Neural crest cell (in vitro differentiated cells): Measurements from ENCODE around the gene ADAMTSL5. TPM values are rescaled to one million over a fixed set of nuclear protein-coding genes. Genes with fewer than 3 reads are reported as not detected.

Source experiments
- DNase-seq: peaks from one replicate; pipeline ENCODE4 v3.0.0; 2021; ENCODE audit warnings: low read depth, mixed read lengths, low spot score
- H3K27ac Mint-ChIP-seq: one replicate; pipeline ENCODE4 v1.8.0; 2021; ENCODE audit warnings: mild to moderate bottlenecking, mixed read lengths; ENCODE audit not compliant: unreplicated experiment
- H3K27me3 Mint-ChIP-seq: 2 replicates; pipeline ENCODE4 v1.8.0; 2021; ENCODE audit warnings: low read depth, mild to moderate bottlenecking, mixed read lengths
- H3K36me3 Mint-ChIP-seq: 2 replicates; pipeline ENCODE4 v1.8.0; 2021; ENCODE audit warnings: low read depth, mild to moderate bottlenecking, mixed read lengths
- H3K4me1 Mint-ChIP-seq: 2 replicates; pipeline ENCODE4 v1.8.0; 2021; ENCODE audit warnings: mixed read lengths
- H3K4me3 Mint-ChIP-seq: one replicate; pipeline ENCODE4 v1.8.0; 2021; ENCODE audit warnings: mild to moderate bottlenecking, mixed read lengths
- H3K9me3 Mint-ChIP-seq: 2 replicates; pipeline ENCODE4 v1.8.0; 2021; ENCODE audit warnings: mixed read lengths
- CTCF ChIP-seq: fragments of 200-600 bp; sonication (generic); conservative IDR thresholded peaks from 2 replicates; pipeline ENCODE4 v1.5.0; 2021; ENCODE audit warnings: antibody characterized with exemption, mild to moderate bottlenecking
- total RNA-seq: library from RNA; stranded (reverse); gene quantifications from 2 replicates; pipeline ENCODE4 v1.2.1, GENCODE V29; 2021

The ADAMTSL5 gene
- total RNA-seq, 1 donor from 2014 or later: not detected

GRCh38 chr19:1524287-1524971 lies 11.6 kb upstream of the ADAMTSL5 start:
- no peaks in the 10 kb centered on the region for H3K36me3 Mint-ChIP-seq
- peaks cover 7% of the 10 kb centered on the region for H3K4me1 Mint-ChIP-seq
- H3K27me3 Mint-ChIP-seq: peaks cover 57% of the 10 kb centered on the region
- TF ChIP-seq CTCF: no peak
- no peak overlapping the region for H3K27ac Mint-ChIP-seq
- H3K9me3 Mint-ChIP-seq: no peaks in the 10 kb centered on the region
- no peak overlapping the region for H3K4me3 Mint-ChIP-seq
- no peak for DNase-seq

GRCh38 chr19:1523412-1524286 lies 10.8 kb upstream of the ADAMTSL5 start, which contains the start of gene PLK5:
Gene PLK5, plus strand, starts transcription at chr19:1524077. Its CDS starts 2,920 bp downstream, at chr19:1526997.
- no peak within 1 kb of the TSS for H3K27ac Mint-ChIP-seq
- no peak for DNase-seq
- no peak within 1 kb of the TSS for H3K4me3 Mint-ChIP-seq
- H3K4me1 Mint-ChIP-seq: peaks cover 7% of the 10 kb centered on the region
- no peaks in the 10 kb centered on the region for H3K9me3 Mint-ChIP-seq
- no peak for TF ChIP-seq CTCF
- H3K27me3 Mint-ChIP-seq: peaks cover 59% of the 10 kb centered on the region
- no peaks in the 10 kb centered on the region for H3K36me3 Mint-ChIP-seq

- peaks cover 67% of the 10 kb centered on the region for H3K27me3 Mint-ChIP-seq
- DNase-seq: no peak
These were observed 10.0 kb upstream of the ADAMTSL5 start for GRCh38 chr19:1522838-1523237.

GRCh38 chr19:1522061-1522460 lies 9.2 kb upstream of the ADAMTSL5 start:
- peaks cover 7% of the 10 kb centered on the region for H3K4me1 Mint-ChIP-seq
- H3K9me3 Mint-ChIP-seq: no peaks in the 10 kb centered on the region
- H3K4me3 Mint-ChIP-seq: no peak overlapping the region
- H3K36me3 Mint-ChIP-seq: no peaks in the 10 kb centered on the region
- peaks cover 65% of the 10 kb centered on the region for H3K27me3 Mint-ChIP-seq
- DNase-seq: no peak
- TF ChIP-seq CTCF: no peak
- H3K27ac Mint-ChIP-seq: no peak overlapping the region

More at GRCh38 chr19:1522838-1523237, 10.0 kb upstream of the ADAMTSL5 start:
- TF ChIP-seq CTCF: no peak
- Mint-ChIP-seq H3K4me3 (no peak overlapping the region), H3K9me3 (no peaks in the 10 kb centered on the region), H3K27ac (no peak overlapping the region), H3K4me1 (peaks cover 7% of the 10 kb centered on the region), H3K36me3 (no peaks in the 10 kb centered on the region)

- no peak overlapping the region for H3K4me3 Mint-ChIP-seq
- H3K4me1 Mint-ChIP-seq: peaks cover 7% of the 10 kb centered on the region
- DNase-seq: no peak
- peaks cover 66% of the 10 kb centered on the region for H3K27me3 Mint-ChIP-seq
- no peak for TF ChIP-seq CTCF
- H3K27ac Mint-ChIP-seq: no peak overlapping the region
- no peaks in the 10 kb centered on the region for H3K36me3 Mint-ChIP-seq
- no peaks in the 10 kb centered on the region for H3K9me3 Mint-ChIP-seq
These were observed 8.8 kb upstream of the ADAMTSL5 start for GRCh38 chr19:1521636-1522035.
